NCI-H146 treated with DMSO at 0.1 percent for 48 hours (cell line): ENCODE data around the gene SCGB3A1.

Experiments
- DNase-seq: peaks from one replicate; lab custom pipeline; 2025; ENCODE audit not compliant: unreplicated experiment; lab: John Stamatoyannopoulos, UW

The SCGB3A1 gene

DNA sequence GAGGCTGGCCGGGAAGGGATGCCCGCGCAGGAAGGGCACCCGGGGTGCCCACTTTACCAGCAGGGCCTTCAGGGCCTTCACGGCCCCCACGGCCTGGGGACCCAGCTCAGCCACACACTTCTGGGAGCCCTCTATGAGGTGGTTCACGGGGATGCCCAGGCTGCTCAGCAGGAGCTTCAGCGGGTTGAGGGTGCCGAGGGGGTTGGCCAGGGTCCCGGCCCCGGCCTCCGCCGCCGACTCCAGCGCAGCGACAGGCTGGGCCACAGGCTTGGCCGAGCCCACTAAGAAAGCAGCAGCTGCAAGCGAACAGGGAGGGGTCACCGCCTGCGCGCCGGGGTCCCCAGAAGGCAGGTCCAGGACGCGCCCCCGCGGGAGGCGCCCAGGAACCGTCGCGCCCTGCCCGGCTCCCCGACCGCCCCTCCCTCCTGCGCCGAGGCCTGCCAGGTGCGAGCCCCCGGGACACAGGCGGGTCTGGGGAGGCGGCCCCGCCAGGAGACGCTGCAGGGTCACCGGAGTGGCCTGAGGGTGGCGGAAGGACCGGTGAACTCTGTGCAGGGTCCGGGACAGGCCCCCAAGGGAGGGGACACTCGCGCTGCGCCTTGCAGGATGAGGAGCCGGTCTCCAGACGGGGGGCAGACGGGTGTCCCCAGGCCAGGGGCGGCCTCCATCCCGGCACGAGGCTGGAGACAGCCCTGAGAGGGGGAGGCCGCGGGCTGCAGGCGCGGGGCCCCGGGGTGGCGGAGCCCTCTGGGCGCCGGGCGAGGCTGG lies 572 bp downstream of the SCGB3A1 start:
- DNase-seq, result no peak

DNA sequence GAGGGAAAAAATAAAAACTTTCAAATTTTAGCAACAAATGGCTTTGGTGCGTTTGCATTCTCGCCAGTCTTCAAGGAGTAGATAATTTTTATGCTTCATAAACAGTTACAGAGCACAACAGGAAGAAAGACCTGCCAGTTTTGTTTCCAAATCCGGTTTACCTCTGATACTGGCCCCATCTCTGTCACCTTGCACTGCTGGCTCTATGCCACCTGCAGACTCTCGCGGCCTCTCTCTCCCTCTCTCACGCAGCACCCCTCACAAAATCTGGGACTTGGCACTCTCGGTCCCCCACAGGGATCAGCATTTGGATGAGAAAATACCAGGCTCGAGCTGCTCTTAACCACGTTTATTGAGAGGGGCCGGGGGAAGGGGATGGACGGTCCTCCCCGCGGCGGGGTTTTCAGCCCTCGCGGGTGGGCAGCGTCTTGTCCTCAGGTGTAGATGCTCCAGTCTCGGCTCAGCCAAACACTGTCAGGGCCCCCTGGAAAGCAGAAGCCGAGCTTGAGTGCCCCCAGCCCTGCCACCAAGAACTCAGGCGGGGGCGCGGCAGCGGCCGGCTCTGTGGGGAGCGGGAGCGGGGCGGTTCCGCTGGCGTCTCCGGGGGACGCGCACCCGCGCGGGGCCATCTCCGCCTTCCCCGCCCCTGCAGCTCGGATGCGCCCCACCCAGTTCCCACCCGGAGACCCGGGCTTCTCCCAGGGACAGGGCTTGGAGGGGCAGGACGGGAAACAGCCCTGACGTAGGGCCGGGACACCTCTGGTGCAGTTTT lies 1.3 kb downstream of the SCGB3A1 start:
- no peak for DNase-seq

DNA sequence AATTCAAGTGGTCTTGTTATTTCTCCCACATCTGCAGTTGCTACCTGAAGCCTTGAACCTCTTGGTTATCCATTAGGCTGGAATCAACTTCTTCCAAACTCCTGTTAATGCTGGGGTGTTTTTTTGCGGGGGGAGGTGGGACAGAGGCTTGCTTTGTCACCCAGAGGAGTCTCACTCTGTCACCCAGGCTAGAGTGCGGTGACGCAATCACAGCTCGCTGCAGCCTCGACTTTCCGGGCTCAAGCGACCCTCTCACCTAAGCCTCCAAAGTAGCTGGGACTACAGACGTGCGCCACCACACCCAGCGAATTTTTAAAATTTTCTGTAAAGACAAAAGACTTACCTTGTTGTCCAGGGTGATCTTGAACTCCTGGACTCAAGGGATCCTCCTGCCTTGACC lies 4.4 kb downstream of the SCGB3A1 start:
- no peak for DNase-seq

DNA sequence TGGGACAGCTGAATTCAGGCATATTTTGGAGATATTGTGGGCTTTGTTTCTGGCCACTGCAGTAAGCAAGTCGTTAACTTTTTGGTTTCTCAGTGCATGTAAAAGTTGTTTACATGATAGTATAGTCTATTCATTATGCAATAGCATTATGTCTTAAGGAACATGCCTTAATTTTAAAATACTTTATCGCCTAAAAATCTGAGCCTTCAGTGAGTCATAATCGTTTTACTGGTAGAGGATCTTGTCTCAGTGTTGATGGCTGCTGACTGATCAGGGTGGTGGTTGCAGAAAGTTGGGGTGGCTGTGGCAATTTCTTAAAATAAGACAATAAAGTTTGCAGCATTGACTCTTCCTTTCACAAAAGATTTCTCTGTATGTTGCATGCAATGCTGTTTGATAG lies 5.1 kb downstream of the SCGB3A1 start:
- no peak for DNase-seq

DNA sequence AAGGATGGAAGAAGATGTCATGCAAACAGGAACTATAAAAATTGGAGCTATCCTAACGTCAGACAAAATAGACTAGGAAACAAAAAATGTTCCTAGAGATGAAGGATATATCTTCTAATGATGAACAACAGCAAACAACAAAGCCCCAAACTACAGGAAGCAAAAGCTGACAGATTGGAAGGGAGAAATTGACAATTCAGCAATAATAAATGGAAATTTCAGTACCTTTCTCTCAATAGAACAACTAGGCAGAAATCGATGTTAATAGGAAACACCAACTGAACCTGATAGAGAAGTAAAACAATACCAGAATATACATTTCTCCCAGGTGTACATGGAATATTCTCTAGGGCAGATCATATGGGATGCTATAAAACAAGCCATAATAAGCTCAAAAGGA lies 7.6 kb downstream of the SCGB3A1 start:
- no peak for DNase-seq

DNA sequence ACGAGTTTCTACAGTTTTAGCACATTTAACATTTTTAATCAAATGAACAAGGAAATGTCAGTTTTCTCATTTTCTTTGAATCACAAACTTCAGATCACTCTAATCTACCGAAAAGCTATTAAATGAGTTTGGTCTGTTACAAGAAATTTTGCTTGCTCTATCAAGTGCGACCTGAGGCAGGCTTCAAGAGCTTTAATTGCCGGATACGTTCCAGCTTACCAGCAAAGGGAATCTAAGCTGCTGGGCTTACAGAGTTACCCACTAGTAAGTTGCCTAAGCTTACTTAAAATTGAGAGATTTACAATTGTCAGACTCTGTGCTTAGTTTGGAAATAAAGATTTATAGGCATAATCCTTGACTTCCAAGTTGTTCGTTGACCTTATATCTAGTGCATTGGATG lies 10.6 kb downstream of the SCGB3A1 start:
- DNase-seq, result no peak

DNA sequence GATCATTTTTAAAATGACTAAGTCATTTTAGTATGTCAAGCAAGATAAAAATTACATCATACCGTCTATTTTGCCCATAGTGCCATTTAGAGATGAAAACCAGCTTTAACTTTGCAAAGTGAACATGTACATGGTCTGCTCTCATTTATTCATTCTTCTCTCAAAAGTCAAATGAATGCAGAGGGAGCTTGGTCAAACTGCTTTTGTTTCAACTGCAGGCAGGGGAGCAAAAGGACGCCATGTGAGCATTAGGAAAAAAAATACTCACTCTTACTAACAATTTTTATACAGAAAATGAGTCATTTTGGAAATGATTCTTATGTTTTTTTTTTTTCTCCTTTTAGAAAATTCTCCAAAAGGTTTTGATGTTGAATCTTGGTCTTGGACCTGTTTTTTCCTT lies 15.7 kb downstream of the SCGB3A1 start:
- no peak for DNase-seq

DNA sequence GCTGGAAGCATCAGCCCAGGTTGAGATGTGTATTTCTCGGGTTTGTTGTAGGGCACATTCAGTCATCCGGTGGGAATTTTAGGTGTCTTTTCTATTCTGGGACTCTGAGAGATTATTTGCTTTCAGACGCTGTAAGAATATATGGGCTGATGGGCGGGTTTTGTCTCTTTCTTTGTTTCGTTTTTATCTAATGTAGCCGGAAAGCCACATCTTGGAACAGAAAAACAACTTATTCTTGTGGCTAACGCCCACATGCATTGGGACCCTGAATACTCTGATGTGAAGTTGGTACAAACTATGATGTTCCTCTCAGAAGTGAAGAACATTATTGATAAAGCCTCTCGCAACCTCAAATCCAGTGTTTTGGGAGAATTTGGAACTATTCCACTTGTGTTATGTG lies 22.4 kb downstream of the SCGB3A1 start:
- DNase-seq, result no peak

DNA sequence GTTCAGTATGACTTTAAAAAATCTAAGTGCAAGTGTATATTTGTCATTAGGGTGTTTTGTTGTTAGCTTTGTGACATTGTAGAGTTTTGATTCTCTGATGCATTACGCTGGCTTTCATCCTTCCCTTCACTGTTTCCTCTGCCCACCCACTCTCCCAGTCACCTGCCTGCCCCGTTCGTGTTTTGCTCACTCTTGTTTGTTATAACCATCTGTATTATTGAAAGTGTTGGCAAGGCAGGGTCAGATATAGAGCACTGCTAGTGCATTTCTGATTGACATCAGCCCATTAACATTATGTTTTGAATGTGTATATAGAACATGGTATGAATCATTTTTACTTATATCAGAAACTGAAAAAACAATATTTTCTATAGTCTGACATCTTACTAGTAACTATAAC lies 27.3 kb downstream of the SCGB3A1 start:
- DNase-seq, result no peak

DNA sequence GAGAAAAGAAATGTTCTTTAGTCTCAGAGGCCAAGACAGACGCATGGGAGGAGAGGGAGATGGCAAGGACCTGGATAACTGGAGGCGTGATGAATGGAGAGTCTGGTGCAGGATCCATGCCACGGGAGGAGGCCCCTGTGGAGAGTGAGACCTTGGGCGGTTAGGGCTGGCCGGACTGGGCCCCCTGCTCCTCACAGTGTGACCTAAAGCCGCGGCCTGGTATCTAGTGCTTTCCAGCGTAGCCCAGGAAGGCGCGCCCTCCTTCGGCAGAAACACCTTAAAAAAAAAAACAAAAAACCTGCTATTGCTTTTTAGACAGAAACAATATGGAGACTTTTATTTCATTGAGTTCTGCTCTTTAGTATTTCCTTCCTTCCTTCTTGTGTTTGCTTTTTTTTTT lies 33.1 kb downstream of the SCGB3A1 start:
- DNase-seq, result no peak

DNA sequence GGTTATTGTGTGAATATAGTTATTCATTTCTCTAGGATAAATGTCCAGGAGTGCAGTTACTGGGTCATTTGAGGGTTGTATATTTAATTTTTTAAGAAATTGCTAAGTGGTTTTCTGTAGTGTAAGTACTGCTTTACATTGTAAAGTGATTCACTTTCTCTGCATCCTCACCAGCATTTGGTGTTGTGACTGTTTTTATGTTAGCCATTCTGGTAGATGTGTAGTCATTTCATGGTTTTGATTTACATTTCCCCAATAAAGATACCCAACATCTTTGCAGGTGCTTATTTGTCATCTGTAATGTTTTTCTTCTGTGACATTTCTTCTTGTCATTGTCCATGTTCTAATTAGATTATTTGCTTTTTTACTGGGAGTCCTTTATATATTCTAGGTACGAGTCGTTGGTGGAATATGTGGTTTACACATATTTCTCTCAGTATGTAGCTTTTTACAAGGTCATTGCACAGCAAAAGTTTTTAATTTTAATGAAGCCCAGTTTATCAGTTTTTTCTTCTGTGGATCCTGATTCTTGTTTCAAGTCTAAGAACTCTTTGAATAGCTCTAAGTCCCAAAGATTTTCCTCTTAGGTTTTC lies 34.0 kb downstream of the SCGB3A1 start:
- DNase-seq, result no peak

DNA sequence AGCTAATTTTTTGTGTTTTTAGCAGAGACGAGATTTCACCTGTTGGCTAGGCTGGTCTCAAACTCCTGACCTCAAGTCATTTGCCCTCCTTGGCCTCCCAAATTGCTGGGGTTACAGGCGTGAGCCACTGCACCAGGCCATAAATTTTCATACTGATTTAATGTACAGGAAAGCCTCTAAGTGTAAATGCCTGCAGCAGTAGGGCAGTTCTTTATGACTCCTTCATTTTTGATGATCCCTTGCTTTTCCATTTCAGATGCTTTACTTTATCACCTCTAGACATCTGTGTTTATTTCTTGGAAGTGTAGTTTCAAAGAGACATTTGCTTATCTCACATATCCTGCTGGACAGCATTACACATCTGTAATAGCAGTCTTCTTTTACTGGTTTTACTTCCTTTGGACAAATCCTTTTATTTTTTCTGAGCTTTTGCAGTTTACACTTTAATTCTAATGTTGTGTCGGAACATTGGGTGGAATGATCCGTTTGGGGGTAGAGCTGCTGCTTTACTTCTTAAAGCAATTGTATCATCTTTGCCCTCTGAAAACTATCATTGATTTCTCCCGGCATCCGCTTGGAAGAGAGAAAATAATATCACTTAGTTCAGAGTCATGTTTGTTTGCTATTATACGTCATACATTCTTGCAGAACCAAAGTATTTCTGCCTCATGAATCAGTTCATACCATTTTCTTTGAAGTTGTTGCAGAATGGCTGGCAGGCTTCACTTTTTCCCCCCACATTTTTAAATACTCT lies 36.0 kb downstream of the SCGB3A1 start:
- no peak for DNase-seq

DNA sequence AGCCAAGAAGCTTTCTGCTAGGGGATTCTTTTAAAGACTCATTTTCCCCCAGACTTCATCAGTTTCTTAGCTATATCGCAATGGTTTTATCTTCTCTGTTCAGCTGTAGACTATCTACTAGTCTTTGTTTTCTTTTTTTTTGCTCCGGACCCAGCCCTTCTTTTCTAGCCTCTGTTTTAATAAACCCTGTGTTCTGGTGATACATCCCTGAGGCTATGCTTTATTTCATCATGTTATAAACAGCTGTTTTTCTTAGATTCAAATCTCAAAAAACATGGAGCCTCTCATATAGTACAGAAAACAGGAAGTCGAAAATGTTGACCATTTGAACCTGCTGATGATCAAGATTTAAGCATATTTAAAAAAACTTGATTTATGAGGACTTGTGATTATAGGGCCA lies 37.8 kb downstream of the SCGB3A1 start:
- DNase-seq, result no peak

DNA sequence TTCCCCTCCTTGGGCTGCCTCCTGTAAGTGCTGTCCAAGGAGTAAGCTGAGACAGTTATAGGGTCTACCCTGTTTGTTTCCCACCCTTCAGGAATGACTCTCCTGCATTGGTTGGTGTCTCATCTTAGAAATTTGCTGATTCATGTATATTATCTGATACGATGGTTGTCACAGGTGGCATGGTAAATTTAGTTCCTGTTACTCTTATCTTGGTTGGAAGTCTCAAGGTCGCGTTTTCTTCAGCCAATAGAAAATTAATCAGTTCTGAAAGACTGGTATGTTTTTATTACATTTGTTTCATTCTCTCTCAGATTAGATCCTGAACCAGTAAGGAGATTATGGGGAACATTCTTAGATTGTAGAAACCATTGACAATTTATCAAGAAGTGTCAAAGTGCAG lies 42.7 kb downstream of the SCGB3A1 start:
- no peak for DNase-seq

DNA sequence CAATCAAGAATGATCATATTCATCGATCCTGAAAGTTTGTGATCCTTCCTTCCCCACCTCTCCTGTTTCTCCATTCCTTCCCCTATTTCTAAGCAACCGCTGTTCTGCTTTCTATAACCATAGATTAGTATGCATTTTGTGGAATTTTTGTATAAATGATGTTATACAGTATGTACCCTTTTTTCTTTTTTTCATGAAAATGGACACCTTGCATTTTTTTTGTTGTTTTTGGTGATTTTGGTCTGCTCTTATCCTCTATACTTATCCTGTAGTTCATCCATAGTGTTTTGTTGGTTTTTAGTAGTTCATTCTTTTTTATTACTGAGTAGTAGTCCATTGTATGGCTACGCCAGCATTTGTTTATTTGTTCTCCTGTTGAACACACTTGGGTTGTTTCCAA lies 46.1 kb downstream of the SCGB3A1 start:
- no peak for DNase-seq

DNA sequence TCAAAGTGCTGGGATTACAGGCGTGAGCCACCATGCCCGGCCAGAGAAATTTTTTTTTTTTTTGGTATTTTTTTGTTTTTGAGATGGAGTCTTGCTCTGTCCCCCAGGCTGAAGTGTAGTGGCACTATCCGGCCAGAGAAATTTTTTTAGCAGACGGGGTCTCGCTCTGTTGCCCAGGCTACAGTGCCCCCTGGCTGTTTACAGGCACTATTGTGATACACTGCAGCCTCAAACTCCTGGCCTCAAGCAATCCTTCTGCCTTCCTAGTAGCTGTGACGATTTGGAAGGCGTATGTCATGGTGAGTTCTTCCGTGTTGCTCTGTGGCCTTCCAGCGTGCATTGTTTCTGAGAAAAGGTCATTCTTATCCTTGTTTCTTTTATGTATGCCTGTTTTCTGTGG lies 49.6 kb downstream of the SCGB3A1 start:
- no peak for DNase-seq
